Mesodermal cell (in vitro differentiated cells): Measurements from ENCODE around the gene AK1.
A peak's percentile ranks its signal among the peaks of the same experiment; 100 is the strongest.

ENCODE experiments used
- H3K27ac ChIP-seq: 2 replicates; pipeline ENCODE4 v1.7.0; 2013; ENCODE audit warnings: mild to moderate bottlenecking, low read depth, low read length, moderate library complexity; ENCODE audit not compliant: severe bottlenecking
- H3K36me3 ChIP-seq: 2 replicates; pipeline ENCODE4 v1.7.1; 2013; ENCODE audit warnings: mild to moderate bottlenecking, low read length, moderate library complexity; ENCODE audit not compliant: control insufficient read depth, insufficient read depth
- H3K4me1 ChIP-seq: one replicate; pipeline ENCODE4 v1.7.1; 2013; ENCODE audit warnings: mild to moderate bottlenecking, low read length; ENCODE audit not compliant: insufficient read depth, control insufficient read depth, poor library complexity, severe bottlenecking
- H3K4me3 ChIP-seq: 2 replicates; pipeline ENCODE4 v1.7.0; 2013; ENCODE audit warnings: low read length, control low read depth, mild to moderate bottlenecking; ENCODE audit not compliant: insufficient read depth, poor library complexity, severe bottlenecking; ENCODE audit errors: extremely low read depth
- H3K9me3 ChIP-seq: 2 replicates; pipeline ENCODE4 v1.7.1; 2013; ENCODE audit warnings: mild to moderate bottlenecking, low read length, moderate library complexity; ENCODE audit not compliant: control insufficient read depth
- WGBS, 2 experiments: methylation state at CpG; one replicate each; pipeline ENCODE4 v1.1.5; 2013; ENCODE audit warnings: missing lambda C conversion rate in 2 of 2; ENCODE audit not compliant: insufficient coverage in 2 of 2; 5-methylcytosine and 5-hydroxymethylcytosine counted together

AK1 gene

GRCh38 chr9:127918183-127919107, 41.0 kb upstream of the AK1 start:
- H3K4me1 ChIP-seq: peaks cover 30% of the 10 kb centered on the region
- WGBS, 2 experiments: 86 to 93% methylated on average over 8 of the region's 8 CpGs
- peak overlapping the region; percentile 71 for H3K27ac ChIP-seq
- no peak overlapping the region for H3K4me3 ChIP-seq
- no peaks in the 10 kb centered on the region for H3K36me3 ChIP-seq
- no peaks in the 10 kb centered on the region for H3K9me3 ChIP-seq

GRCh38 chr9:127917603-127918002, 40.1 kb upstream of the AK1 start:
- H3K36me3 ChIP-seq: no peaks in the 10 kb centered on the region
- no peak overlapping the region for H3K27ac ChIP-seq
- H3K4me1 ChIP-seq: peaks cover 30% of the 10 kb centered on the region
- no peaks in the 10 kb centered on the region for H3K9me3 ChIP-seq
- 62 to 90% methylated on average over 5 to 6 of the region's 6 CpGs for WGBS, 2 experiments
- H3K4me3 ChIP-seq: no peak overlapping the region

DNA sequence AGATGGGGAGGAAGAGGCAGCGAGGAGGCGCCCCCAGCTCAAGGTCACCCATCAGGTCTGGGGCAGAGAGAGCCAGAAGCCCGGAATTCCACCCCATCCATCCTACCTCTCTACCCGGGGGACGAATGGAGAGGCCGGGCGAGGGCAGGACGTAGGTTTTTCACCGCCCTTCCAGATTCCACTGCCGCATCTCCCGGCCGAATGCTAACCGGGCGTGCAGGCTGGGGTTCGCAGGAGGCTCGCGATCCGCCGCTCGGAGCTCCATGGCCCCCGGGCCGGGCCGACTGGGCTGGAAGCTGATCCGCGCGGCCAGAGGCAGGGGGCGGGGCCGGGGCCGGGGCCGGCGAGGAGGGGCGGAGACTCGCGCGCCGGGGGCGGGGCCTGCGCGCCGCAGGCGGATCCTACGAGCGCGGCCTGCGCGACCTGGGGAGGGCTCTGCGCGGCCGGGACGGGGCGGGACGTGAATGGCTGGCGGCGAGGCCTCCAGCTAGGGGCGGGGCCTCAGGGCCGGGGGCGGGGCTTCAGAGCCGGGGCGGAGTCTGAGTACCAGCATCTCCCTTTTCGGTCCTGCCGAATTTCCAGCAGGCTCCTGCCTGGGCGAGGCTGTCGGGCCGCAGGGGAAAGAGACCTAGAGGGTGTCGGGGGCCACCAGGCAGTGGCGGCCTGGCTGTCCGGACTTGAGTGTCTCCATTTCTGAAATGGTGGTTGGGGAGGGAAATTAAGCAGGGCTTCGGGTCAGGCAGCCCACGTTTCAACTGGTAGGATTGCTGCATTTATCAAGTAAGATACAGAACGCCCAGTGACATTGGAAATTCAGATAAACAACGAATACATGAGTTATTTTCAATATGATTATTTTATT, 39.5 kb upstream of the AK1 start, which contains the start of gene ST6GALNAC4:
ST6GALNAC4 (minus strand) TSS at position 322 of the 862 bp plus-strand sequence. CDS start 622 bp downstream, outside the sequence.
- WGBS, 2 experiments: 5 to 7% methylated on average over 47 to 59 of the region's 71 CpGs
- peaks cover 30% of the 10 kb centered on the region for H3K4me1 ChIP-seq
- H3K4me3 ChIP-seq: peak within 1 kb of the TSS; percentile 46
- H3K27ac ChIP-seq: no peak within 1 kb of the TSS
- H3K36me3 ChIP-seq: no peaks in the 10 kb centered on the region
- H3K9me3 ChIP-seq: no peaks in the 10 kb centered on the region

GRCh38 chr9:127915801-127916719, 38.6 kb upstream of the AK1 start:
- whole genome bisulfite sequencing, 2 experiments: 52 to 75% methylated on average over 12 to 20 of the region's 27 CpGs
- Histone ChIP-seq H3K4me3 (peak overlapping the region; percentile 46), H3K27ac (no peak overlapping the region)

GRCh38 chr9:127915325-127915752, 37.9 kb upstream of the AK1 start:
- Histone ChIP-seq H3K9me3 (no peaks in the 10 kb centered on the region), H3K4me3 (no peak overlapping the region), H3K27ac (no peak overlapping the region), H3K36me3 (no peaks in the 10 kb centered on the region), H3K4me1 (peaks cover 30% of the 10 kb centered on the region)
- WGBS, 2 experiments: 88 to 93% methylated on average over 3 of the region's 5 CpGs

More at GRCh38 chr9:127915801-127916719, 38.6 kb upstream of the AK1 start:
- Histone ChIP-seq H3K9me3 (no peaks in the 10 kb centered on the region), H3K36me3 (no peaks in the 10 kb centered on the region), H3K4me1 (peaks cover 30% of the 10 kb centered on the region)

GRCh38 chr9:127913682-127914081, 36.2 kb upstream of the AK1 start:
- H3K9me3 ChIP-seq: no peaks in the 10 kb centered on the region
- peaks cover 4% of the 10 kb centered on the region for H3K36me3 ChIP-seq
- H3K4me1 ChIP-seq: peaks cover 23% of the 10 kb centered on the region
- no peak overlapping the region for H3K4me3 ChIP-seq
- H3K27ac ChIP-seq: no peak overlapping the region
- 97 to 99% methylated on average over 9 to 11 of the region's 11 CpGs for WGBS, 2 experiments

- WGBS, 2 experiments: 86 to 100% methylated on average over 3 of the region's 5 CpGs
- no peak overlapping the region for H3K4me3 ChIP-seq
Observed at GRCh38 chr9:127912882-127913281, 35.4 kb upstream of the AK1 start.

GRCh38 chr9:127912296-127912695, 34.8 kb upstream of the AK1 start:
- 93 to 97% methylated on average over 31 of the region's 31 CpGs for WGBS, 2 experiments
- H3K9me3 ChIP-seq: no peaks in the 10 kb centered on the region
- no peak overlapping the region for H3K27ac ChIP-seq

More at GRCh38 chr9:127912882-127913281, 35.4 kb upstream of the AK1 start:
- H3K36me3 ChIP-seq: peaks cover 8% of the 10 kb centered on the region
- peaks cover 16% of the 10 kb centered on the region for H3K4me1 ChIP-seq
- H3K27ac ChIP-seq: no peak overlapping the region
- no peaks in the 10 kb centered on the region for H3K9me3 ChIP-seq

GRCh38 chr9:127910613-127911205, 33.2 kb upstream of the AK1 start:
- H3K4me1 ChIP-seq: peaks cover 6% of the 10 kb centered on the region
- peaks cover 8% of the 10 kb centered on the region for H3K36me3 ChIP-seq
- WGBS, 2 experiments: 85 to 95% methylated on average over 4 of the region's 6 CpGs
- no peaks in the 10 kb centered on the region for H3K9me3 ChIP-seq
- no peak overlapping the region for H3K4me3 ChIP-seq
- H3K27ac ChIP-seq: no peak overlapping the region

More at GRCh38 chr9:127912296-127912695, 34.8 kb upstream of the AK1 start:
- H3K4me1 ChIP-seq: peaks cover 11% of the 10 kb centered on the region
- H3K4me3 ChIP-seq: no peak overlapping the region
- H3K36me3 ChIP-seq: peaks cover 8% of the 10 kb centered on the region
